Measurements from ENCODE around the gene TRAPPC4.

GRCh38 chr11:119000906-119001305, 17.7 kb upstream of the TRAPPC4 start:
- TF ChIP-seq CTCF (IDR thresholded peaks at IDR 0.05) (no peak), EZH2 (IDR thresholded peaks at IDR 0.05; ENCODE audit: borderline replicate concordance, insufficient read depth, low read depth, low read length, poor library complexity, severe bottlenecking) (no peak)

Data from B cell (primary cell).